Stimulated activated CD8-positive, alpha-beta memory T cell treated with anti-CD3 and anti-CD28 coated beads, Interleukin-12 subunit alpha, Interleukin-12 subunit beta, amount 100 ng/mL, for 1 hour (primary cell): ENCODE data around the gene VIT.

Experiments used
- DNase-seq: peaks from one replicate; pipeline ENCODE4 v3.0.0-alpha.2; 2020; ENCODE audit warnings: low read depth

VIT gene

DNA sequence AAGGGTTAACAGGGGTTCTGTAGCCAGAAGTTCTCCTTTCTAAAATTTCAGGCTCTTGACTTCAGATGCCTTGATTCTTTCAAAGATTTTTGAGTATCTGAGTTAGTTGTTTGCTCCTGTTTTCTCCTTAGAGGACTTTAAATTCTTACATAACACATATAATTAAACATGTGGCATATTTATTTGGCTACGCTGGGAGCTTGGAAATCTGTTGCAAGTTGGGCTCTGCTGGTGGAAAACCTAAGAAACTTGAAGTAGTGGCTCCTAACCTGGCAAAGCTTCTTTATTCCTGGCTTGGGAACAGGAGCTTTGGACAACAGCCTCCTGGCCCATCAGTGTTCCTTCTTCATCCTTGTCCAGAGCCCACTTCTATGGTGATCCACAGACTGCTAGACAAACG is 72.6 kb downstream of the VIT start:
- DNase-seq: no peak

DNA sequence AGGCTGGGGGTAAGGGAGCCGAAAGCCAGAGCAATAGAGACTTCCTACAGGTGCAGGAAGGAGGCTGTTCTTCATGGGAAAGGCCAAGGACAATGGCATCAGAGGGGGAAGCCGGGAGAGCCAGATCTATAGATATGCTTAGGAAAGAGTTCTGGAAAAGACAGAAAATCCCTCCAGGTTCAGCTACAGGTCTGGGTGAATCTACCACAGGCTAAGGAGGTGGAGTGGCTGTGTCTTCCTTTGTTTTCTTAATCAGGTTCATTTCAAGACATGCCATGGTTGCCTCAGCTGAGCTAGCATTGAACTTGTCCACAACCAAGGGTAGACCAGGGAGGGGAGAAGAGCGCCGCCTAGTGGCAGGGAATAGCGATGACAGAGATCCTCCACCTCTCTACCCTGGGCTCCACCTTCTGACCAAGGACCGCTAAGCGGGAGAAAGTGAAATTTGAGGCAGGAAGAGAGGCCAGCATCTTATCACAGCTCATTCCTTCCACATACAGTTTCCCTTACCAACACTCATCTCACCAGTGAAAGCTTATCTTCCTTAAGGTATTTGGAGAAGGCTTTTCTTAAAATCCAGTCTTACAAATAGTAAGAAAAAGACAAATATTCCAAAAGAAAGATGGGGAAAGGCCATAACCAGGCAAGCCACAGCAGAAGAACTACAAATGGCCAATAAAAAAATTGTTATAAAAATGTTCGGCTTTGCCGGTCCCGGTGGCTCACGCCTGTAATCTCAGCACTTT is 74.2 kb downstream of the VIT start:
- DNase-seq: no peak

DNA sequence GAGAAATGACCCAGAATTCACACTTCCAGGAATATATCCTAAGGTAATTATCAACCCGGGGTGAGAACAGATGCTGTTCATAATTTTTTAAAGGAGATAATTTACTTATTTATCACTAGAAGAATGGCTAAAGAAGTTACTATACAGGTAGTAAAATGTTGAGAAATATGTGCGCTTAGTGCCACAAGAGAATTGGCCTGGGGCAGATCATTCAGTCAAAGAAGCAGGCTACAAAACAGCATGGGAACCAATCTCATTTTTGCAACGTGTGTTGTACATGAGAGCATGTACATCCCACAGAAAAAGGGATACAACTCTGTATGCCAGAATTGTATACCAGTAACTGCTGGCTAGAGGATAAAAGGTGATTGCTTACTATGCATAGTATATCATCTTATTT is 75.2 kb downstream of the VIT start:
- DNase-seq: no peak

DNA sequence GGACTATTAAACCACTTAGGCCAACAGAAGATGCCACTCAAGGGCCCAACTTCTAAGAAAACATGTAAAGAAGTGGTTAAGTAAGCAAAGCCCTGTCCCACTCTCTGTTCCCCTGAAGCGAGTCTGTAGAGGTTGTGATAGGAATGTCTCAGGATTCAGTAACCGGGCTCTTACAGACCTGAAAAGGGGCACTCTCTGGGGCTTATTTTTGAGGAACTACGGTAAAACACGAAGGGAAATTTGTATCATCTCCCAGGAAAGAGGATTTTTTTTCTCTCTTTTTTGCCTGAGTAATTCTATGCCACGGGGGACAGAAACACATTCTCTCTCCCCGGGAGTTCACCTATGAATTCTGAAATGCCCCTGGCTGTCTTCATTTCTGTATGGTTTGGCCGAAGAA is 77.4 kb downstream of the VIT start:
- no peak for DNase-seq

DNA sequence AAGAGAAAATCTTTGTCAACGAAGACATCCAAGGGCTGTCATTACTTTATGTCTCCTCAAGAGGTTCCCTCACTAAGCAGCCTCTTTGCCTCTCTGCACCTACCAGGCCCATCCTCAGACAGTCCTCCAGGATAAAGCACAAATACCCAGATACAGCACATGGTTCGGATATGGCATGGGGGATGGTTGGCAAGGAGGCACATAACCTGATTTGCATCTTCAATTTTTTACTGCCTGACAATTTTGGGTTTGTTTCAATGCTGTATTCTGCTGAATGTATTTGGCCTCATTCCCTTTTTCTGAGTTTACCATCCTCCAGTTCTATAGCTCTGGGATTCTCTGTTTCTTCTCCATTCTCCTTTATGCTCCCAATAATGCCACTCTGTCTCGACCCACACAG is 78.8 kb downstream of the VIT start:
- DNase-seq: no peak

DNA sequence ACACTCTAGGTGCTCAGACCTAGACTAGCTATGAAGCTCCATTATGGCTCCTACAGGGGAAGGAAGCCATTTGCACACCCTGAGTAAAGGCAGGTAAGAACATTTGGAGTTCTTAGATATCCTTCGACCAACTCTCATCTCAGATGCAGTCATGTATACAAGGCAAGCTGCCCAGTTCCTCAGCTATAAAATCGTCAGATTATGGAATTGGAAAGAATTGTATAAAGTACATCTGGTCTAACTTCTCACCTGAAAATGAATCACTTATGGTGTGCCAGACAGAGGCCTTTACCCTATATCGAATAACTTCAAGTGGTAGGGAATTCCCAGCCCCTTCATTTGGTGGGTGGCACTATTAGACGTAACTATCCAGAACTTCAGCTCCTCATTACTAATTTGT is 79.3 kb downstream of the VIT start:
- DNase-seq: no peak

DNA sequence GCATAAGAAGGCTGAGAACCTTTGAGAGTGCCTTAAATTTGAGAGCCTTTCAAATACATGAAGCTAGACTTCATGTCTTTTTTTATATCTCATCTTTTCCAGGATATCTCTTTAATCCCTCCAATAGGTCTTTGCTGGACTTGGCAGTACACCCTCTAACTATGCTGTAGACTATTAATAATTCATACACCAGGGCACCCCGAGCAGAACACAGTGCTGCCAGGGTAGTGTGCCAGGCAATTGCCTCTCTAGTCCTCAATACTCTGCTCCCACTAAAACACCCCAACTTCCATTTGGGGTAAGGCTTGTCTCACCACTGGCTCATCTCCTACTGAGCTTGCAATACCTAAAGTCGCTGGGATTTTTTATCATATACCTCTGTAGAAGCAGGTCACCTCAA is 80.8 kb downstream of the VIT start:
- no peak for DNase-seq

DNA sequence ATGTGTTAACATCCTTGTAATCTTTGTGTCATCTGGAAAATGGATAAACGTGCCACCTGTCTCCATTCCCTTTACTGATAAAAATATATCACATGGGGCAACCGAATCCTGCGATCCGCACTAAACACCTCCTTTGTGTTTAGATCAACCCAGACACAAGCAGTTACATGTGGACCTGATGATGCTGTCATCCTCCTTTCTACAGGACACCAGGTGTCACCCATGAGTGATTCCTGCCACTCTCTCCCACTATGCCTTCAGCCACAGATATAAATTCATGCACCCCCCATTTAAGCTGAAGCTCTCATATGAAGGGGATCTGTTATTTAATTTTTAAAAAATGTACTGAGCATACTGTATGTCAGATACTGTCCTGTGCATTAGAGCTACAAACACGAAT is 81.3 kb downstream of the VIT start:
- DNase-seq: no peak

DNA sequence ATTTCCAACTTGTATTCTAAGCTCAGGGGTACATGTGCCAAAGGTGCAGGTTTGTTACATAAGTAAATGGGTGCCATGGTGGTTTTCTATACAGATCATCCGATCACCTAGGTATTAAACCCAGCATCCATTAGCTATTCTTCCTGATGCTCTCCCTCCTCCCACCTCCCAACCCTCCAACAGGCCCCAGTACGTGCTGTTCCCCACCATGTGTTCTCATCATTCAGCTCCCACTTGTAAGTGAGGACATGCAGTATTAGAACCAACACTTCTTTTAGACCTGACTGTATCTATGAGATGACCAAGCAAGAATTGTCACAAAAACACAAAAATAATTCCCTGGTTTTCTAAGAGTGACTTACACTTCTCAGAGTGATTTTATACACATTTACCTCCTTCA is 83.0 kb downstream of the VIT start:
- no peak for DNase-seq

DNA sequence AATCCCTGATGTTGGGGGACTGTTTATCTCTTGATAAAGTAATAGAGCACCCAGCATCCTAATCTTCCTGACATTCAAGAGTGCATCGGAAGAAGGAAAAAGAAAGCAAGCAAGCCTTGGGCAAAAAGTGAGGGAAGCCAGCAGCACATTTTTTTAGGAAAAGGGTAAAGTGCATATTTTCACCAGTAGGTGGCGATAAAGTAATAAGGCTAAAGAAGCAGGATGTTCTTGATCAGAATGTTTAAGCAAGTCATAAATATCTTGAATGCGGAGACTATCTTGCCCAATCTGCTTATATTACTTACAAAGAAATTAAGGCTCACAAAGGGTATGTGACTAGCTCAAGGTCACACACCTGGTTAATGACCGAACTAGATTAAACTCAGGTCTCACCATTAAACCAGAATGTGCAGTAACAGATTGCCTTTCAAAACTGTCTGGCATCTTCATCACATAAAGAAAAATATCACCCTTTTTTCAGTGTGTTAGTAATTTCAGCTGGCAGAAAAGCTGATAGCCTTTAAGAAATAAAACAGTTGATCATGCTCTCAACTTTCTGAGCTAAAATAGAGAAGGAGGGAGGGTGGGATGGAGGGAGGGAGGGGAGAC is 83.8 kb downstream of the VIT start:
- DNase-seq: no peak

DNA sequence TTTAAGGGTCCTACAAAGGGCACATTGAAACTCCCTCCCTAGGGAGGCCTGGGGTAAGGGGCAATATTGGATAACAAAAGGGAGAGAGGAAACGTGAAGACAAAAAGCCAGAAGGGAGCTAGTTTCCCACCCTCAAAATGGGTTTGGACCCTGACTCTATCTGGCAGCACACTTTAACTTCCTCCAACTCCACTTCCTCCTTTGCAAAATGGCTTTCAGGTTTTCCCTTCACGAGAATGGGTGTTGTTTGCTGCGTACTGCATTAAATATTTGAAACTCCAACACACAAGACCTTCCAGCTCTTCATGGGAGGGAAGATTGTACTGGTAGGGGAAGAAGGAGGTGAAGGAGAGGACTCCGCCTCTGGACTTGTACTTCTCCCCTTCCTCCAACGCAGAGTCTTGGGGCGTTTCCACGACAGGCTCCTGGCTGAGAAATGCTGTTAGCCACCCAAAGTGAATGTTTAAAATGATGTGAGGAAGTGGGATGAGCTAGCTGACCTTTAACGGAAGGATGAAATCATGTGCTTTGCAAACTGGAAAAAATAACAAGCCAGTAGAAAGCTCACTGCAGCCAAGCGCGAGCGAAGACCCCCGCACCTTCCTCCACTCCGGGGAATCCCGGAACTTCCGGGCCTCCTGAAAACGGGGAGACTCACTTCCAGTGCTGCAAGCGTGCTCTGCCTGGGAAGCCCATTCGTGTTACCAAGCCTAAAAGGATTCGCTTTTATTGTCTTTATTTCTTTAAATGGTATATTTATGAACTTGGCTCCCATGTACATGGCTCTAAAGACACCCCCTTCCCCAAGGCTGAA is 85.6 kb downstream of the VIT start:
- DNase-seq: no peak

DNA sequence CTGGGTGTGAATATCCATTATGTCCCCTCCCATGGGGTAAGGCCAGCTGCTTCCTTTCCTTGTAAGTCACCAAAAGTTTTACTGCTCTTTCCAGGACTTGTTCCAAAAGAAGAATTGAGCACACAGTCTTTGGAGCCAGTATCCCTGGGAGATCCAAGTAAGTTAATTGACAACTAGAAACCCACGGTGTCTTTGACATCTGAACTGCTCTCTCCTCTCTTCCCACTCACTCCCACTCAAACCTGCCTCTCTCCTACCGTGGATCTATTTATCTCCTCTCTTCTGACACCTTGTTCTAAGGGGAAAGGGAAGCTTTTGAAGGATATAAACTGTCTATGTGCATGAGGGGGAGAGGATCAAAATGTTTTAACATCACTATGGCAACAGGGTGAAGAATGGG is 86.7 kb downstream of the VIT start:
- DNase-seq: no peak

DNA sequence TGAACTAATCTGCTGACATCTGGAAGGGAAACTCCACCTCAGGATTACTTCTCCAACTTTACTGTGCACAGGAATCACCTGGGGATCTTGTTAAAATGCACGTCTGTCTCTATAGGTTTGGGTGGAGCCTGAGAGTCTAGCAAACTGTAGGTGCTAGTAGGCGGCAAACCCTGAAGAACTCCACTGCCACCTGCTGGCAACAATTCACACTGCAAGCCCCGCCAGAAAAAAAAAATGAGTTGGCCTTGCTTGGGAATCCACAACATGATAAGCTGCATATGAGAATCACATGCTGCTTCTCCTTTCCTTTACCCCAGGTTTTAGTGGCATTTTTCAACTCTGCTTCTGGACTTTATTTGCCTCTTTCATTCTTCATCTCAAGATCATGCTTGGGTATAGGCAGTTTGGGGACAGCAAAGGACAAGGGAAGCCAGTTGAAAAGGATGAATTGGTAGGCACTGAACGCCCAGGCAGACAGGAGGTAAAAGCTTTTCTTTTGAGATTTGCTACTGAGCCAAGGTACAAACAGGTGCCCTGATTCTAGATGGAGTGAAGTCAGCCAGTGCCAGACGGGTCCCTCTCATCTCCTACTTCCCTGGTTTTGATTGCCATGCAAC is 88.8 kb downstream of the VIT start:
- peak; percentile 35 for DNase-seq

DNA sequence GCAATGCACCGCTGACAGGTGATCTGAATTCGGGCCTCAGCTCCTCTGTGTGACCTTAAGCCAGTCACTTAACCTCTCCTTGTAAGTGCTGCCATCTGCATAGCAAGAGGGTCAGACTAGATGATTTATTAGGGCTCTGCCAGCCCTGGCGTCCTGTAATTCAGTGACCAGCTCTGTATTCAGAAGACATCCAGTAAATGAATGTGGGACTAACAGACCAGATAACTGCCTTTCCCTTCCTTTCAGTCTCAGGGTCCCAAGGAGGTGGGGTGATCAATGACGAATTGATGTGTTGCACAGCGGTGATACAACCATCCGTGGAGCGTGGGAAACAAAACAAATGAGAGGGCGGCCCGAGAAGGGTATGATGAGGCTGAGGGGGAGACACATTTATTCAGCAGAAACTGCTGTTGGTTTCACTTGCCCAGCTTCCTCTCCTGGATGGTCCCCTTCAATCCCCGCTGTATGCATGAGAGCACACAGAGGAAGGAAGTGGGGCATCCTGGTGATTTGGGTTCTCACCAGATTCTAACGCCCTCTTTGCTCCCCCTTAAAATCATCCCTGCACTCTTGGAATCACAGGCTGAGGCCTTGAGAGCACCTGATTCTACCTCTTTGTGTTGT is 92.8 kb downstream of the VIT start:
- DNase-seq: no peak

DNA sequence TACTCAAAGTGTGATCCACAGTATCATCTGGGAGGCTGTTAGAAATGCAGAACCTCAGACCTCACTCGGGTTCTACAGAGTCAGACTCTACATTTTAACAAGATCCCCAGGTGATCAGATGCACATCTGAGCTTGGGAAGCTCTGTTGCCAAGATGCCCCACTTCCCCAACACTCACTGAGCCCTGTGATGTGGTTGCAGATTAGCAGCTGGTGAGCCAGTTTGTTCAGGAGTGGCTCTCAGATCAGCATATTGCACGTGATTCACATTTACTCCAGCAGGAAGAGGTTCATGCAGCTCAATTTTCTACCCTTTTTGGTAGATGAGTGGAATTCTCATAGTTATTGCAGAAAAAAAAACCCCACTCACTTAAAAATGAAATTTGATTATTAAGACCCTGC is 96.4 kb downstream of the VIT start:
- no peak for DNase-seq

DNA sequence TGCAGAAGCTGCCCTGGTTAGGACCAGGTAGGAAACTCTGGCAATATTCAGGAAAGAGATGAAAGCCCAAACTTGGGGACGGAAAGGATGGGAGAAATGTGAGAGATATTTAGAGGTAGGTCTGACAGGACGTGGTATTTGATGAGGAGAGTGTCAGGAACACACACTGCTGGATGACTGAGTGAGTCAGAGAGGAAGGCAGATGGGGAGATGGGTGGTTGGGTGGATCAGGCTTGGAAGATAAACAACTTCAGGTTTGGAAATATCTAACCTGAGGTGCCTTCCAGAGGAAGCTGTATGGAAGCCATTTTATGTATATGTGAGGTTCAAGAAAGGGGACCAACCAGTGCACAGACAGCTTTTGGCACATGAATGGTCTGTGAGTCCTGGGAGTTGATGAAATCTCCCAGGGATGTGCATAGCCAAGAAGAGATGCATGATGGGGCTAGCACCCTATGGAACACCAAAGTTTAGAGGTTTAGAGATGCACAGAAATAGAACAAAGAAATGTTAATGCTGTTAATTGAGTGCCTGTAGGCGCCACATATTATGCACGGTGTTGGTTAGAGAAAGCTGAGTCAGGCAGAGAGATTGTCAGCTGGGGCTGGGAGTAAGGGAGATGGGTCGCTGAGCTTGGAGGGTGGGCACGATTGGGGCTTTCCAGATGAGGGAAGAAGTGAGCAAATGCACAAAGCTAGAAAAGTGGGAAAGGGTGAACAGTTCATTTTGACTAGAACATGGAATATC is 101.0 kb downstream of the VIT start:
- DNase-seq: no peak

DNA sequence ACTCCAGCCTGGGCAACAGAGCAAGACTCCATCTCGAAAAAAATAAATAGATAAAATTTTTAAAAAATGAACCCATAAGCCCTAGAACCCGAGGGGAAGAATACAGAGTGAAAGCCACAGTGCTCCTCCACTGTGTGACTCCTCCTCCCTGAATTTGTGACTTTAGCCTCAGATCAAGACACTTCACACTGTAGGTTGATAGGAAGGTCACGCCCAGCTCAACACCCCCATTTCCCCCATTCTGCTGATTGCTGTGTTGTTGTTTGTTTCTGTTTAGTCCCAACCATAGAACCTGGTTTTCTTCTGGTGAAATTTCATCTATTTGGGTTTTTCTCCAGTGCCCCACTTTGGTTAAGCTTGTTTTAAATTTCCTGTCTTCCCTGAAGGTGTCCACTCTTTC is 102.2 kb downstream of the VIT start:
- no peak for DNase-seq

DNA sequence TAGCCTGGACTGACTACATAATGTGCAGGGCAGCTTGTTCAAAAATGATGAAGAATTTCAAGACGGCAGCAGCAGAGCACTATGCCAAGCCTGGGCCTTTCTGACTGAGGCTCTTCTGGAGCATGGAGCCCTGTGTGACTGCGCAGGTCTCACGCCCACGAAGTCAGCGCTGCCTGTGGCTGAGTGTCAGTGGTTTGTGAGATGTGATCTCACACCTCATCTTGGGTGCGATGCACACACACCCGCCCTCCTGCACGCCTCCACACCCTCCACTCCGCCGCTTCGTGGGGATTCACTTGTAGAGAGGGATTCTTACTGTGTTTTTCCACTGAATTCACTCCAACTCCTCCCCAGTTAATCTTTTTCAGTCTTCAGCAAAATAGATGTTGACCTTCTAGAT is 103.9 kb downstream of the VIT start:
- peak; percentile 20 for DNase-seq

DNA sequence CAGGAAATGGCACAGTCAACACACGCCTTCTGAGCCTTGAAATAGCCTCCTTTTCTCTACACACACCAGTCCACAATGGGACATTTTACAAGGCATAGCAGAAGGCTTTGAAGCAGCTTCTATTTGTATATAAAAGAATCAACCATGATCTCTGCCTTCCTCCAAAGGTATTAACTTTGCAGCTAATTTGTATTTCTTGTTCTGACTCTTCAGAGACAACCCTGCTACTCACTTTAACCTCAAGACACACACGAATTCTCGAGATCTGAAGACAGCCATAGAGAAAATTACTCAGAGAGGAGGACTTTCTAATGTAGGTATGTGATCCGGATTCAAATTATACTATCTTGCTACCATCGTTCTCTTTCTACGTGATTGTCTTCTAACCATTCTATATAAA is 104.6 kb downstream of the VIT start:
- DNase-seq: no peak

DNA sequence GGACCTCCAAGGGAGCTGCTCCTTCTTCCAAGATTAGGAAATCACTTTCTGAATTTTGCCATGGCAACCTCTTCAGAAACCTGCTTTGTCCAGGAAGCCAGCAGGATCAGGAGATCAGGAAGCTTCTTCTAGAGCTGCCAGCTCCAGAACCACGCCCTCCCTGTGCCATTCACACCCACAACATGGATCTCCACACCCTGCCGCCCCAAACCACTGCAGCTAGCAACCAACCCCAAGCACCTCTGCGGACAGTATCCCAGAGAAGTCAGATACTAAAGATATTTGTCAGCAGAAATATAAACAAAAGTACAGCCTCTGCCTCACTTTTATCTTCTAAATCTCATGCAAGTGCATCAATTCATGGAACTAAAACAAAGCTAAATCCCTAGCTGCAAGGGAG is 106.4 kb downstream of the VIT start:
- DNase-seq: no peak

DNA sequence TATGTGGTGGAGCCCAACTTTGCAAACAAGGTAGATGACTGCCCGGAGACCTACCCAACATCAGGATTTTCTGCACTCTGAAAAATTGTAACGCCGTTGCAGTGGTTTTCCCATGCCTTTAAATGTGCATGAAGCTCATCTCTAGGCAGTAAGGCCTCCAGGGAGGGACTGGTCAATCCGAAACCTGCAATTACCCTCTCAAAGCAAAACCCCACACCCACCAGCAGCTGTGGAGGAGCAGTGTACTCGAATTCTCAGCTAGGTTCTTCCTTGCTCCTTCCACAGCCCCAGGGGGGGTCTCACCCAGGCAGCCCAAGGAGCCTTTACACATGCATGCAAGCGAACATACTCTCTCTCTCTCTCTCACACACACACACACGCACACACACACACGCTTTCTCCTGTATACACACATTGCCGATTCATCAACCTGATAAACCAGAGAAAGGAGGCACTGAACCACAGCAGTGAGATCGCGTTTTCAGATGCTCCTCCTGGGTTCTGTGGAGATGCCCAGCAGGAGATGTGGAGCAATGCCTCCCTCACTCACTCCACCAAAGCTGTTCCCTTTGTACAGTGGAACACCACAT is 109.2 kb downstream of the VIT start:
- DNase-seq: no peak
